HL-60 (cell line): Measurements from ENCODE around the gene RNF220.

Source experiments
- GABPA ChIP-seq: IDR thresholded peaks from 2 replicates; pipeline ENCODE4 v1.6.1; 2012; ENCODE audit warnings: low read depth
- POLR2AphosphoS5 ChIP-seq: IDR thresholded peaks from 2 replicates; pipeline ENCODE4 v1.6.1; 2012; ENCODE audit warnings: low read depth
- TF ChIP-seq, protein P1 (sequence below): IDR thresholded peaks from one replicate; pipeline ENCODE4 v1.5.1; 2011; ENCODE audit warnings: low read length, control low read depth, inconsistent platforms; ENCODE audit not compliant: insufficient read depth

DNA sequence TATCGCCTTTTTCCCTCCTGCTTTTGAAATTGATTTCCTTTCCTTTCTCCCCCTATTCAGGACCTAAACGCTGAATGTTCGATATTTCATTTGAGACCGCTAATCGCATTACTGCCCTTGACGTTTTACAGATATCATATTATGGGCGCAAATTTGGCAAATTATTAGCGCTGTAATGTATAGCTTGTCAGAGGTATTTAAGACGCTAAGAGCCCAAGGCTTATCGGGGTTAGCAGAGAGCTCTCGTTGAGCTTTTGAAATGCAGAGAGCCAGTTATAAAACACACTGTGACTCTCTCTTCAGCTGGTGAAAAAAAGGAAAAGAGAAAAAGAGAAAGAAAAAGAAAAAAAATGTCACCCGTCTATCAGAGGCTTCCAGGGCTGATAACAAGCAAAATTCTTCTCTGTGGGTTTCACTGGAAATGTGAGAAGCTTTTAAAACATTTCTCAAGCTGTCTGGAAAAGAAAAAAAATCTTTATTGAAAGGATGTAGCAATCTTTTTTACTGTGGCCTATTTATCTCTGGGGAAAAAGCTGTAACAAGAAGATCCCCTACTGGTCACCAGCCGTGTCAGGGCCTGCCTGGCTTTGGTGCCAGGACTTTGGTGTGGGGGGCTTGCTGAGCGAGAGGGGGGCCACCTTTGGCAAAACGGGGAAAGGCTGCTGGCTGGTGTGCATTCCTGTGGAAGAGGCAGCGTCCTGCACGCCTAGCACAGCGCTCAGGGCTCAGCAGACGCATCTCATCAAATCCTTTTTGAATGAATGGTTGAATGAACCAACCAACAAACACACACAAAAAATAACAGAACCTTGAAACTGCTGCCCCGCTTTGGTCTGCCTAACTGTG lies 119.8 kb downstream of the RNF220 start:
- TF ChIP-seq, protein P1, sequence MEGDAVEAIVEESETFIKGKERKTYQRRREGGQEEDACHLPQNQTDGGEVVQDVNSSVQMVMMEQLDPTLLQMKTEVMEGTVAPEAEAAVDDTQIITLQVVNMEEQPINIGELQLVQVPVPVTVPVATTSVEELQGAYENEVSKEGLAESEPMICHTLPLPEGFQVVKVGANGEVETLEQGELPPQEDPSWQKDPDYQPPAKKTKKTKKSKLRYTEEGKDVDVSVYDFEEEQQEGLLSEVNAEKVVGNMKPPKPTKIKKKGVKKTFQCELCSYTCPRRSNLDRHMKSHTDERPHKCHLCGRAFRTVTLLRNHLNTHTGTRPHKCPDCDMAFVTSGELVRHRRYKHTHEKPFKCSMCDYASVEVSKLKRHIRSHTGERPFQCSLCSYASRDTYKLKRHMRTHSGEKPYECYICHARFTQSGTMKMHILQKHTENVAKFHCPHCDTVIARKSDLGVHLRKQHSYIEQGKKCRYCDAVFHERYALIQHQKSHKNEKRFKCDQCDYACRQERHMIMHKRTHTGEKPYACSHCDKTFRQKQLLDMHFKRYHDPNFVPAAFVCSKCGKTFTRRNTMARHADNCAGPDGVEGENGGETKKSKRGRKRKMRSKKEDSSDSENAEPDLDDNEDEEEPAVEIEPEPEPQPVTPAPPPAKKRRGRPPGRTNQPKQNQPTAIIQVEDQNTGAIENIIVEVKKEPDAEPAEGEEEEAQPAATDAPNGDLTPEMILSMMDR = no peak
- TF ChIP-seq POLR2AphosphoS5 = no peak
- TF ChIP-seq GABPA = no peak
